ENCODE measurements around the gene OR6S1.
"Not testable (repeated sequence)": the region's sequence is repeated elsewhere in the genome, so short reads cannot be mapped to it uniquely, and the experiment has no call there.

Gene OR6S1

DNA sequence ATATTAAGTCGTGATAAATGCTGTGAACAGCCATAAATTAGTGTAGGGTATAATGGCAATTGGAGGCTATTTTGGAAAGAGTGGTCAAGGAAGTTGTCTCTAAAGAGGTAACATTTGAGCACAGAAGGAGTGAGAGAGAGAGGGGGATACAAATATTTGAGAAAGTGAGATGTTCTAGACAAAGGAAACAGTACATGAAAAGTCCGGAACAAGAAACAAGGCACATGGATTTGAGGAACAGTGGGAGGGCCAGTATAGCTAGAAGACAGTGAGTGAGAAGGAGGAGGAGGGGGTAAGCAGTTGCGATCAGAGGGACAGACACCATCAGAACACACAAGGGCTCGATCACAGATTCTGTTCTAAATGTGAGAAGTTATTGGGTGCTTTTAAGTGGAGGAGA, 30.2 kb downstream of the OR6S1 start:
- H3K4me3 ChIP-seq (ENCODE audit: low read depth, low read length), result no peak overlapping the region

GRCh38 chr14:20610002-20610765, 31.3 kb downstream of the OR6S1 start:
- H3K4me3 ChIP-seq (ENCODE audit: low read depth, low read length), result peak overlapping the region; percentile 97

DNA sequence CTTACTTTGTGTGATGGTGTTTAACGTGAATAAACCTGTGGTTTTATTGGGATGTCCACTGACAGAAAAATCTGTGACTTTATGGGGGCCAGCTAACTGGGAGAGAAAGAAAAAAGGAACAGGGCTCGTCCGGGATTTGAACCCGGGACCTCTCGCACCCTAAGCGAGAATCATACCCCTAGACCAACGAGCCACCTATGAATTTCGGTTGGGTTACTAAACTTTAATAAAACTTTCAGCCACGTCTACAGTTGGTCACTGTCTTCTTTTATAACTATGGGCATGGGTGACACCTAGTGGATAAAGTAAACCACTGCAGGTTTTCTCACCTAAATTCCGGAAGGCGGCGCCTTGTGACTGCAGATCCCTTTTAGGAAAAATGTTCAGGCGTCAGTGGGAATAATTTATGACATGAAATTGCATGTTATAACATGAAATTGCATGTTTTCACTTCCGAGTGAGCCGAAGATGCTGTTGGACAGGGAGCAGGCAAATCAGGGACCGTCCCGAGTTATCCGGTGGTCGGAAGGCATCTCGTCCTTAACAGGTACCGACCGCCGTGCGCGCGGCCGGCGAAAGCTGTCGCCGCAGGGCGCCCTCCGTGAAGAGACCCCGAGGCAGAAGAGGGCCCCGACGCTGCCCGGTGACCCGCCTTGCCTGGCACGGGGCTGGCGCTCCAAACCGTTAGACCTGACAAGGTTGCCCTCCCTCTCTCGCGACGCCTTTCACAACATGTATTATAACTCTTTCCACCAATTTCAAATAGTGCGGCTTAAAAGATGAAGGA, 32.1 kb downstream of the OR6S1 start:
- H3K4me3 ChIP-seq (ENCODE audit: low read depth, low read length), result peak overlapping the region; percentile 97

- H3K4me3 ChIP-seq (ENCODE audit: low read depth, low read length), result no peak overlapping the region
Measured at GRCh38 chr14:20608383-20609110, 32.9 kb downstream of the OR6S1 start.

- no peak overlapping the region for H3K4me3 ChIP-seq (ENCODE audit: low read depth, low read length)
Measured at GRCh38 chr14:20607617-20608016, 33.9 kb downstream of the OR6S1 start.

GRCh38 chr14:20606902-20607242, 34.6 kb downstream of the OR6S1 start:
- H3K4me3 ChIP-seq (ENCODE audit: low read depth, low read length), result no peak overlapping the region

DNA sequence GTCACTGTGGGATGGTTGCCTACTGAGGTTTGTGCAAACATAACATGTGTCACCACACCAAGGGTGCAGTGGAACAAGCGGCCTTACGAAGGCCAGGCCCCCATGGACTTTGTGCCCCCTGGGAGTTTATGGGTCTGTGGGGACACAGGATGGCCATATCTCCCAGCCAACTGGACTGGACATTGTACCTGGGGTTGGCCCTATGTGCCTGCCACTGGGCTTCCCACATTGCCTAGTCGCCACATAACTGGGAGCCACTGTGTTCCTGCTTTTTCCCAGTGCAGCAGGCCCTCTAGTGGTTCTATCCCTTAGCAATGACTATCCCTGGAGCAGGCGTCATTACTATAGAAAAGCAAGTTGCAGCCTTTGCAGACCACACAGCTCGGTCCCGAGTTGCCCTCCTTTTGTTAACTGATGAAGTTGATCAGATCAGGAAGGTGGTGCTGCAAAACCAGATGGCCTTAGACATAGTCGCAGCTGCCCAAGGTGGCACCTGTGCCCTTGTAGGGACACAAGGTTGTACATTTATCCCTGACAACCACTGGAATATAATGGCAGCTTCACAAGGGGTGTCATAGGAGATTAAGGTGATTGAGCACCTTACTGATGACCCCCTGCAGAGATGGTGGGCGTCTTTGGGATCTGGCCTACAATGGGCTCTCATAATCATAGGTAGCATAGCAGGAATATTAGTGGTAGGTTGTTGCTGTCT, 35.1 kb downstream of the OR6S1 start:
- no peak overlapping the region for H3K4me3 ChIP-seq (ENCODE audit: low read depth, low read length)

DNA sequence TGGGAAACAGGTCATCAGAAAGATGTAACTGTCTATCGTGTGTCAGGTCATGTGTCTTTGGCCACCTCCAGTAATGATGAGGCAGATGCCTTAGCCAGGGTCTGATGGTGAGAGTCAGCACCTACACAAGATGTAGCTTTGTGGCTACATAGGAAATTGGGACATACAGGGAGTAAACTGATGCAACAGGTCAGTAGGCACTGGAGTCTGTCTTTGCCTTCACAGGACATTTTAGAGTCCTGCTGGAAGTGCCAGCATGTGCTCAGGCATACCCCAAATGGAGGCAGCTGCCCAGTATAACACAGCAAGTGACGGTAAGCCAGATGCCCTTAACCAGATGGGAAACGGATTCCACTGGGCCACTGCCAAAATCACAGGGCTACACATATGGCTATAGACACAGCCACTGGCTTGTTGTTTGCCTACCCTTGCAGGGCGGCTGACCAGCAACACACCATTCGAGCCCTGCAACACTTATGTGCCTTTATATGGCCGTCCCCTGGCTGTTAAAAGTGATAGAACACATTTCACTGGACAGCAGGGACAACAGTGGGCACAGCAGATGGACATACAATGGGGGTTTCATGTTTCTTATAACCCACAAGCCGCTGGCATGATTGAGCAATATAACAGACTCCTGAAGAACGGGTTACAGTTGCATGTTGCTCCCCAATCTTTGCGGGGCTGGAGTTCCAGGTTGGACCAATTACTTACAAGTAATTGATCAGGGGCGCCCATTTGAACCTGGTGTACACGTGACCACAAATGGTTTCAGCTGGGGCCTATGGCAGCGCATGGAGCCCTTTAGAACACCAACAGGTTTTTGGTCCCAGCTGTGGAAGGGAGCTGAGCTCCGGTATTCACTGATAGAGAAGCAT, 37.4 kb downstream of the OR6S1 start:
- H3K4me3 ChIP-seq (ENCODE audit: low read depth, low read length), result no peak overlapping the region

DNA sequence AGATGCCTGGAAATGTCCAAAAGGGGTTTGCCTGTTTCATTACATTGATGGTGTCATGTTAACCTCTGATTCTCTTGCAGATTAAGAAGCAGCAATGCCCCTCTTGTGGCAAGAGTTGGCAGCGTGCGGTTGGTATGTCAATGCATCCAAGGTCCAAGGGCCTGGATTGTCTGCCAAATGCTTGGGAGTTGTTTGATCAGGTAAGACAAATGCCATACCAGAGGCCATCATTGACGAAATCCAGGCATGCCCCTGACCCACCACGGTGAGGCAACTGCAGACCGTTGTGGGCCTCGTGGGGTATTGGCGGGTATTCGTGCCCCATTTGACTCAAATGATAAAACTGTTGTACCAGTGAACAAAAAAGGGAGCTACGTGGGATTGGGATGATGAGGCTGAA, 38.9 kb downstream of the OR6S1 start:
- no peak overlapping the region for H3K4me3 ChIP-seq (ENCODE audit: low read depth, low read length)

- H3K4me3 ChIP-seq (ENCODE audit: low read depth, low read length), result no peak overlapping the region
Measured at GRCh38 chr14:20601522-20601921, 40.0 kb downstream of the OR6S1 start.

- H3K4me3 ChIP-seq (ENCODE audit: low read depth, low read length), result no peak overlapping the region
Measured at GRCh38 chr14:20597108-20597507, 44.4 kb downstream of the OR6S1 start.

DNA sequence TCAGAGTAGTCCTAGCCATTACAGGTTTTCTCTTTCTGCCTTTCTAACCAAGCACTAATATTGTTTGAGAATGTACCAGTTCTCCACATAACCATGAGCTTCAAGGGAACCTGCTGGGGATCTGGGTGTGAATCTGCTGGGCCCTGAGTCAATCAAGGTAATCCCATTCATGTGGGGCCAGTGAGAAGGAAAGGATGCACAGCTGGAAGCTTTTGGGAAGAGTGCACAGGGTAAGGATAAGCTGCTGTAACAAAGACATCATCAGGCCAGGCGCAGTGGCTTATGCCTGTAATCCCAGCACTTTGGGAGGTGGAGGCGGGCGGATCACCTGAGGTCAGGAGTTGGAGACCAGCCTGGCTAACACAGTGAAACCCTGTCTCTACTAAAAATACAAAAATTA, 45.8 kb downstream of the OR6S1 start:
- not testable (repeated sequence) for H3K4me3 ChIP-seq (ENCODE audit: low read depth, low read length)

DNA sequence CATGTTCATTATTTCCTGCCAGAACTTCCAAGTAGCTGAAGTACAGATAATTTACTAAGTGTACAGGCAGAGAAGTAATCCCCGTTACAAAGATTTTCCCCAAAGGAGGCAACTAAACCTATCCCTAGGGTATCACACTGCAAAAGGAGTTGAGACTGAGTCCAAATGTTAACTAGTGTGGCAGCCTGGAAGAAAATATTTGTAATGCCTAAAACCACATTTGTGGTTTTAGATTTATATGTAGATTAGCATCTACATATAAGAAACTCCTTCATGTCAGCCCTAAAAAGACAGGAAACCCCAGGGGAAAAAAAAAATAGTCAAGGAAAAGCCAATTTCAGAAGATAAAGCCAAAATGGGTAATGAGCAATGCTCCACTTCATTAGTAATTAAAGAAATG, 48.9 kb downstream of the OR6S1 start:
- H3K4me3 ChIP-seq (ENCODE audit: low read depth, low read length), result no peak overlapping the region

DNA sequence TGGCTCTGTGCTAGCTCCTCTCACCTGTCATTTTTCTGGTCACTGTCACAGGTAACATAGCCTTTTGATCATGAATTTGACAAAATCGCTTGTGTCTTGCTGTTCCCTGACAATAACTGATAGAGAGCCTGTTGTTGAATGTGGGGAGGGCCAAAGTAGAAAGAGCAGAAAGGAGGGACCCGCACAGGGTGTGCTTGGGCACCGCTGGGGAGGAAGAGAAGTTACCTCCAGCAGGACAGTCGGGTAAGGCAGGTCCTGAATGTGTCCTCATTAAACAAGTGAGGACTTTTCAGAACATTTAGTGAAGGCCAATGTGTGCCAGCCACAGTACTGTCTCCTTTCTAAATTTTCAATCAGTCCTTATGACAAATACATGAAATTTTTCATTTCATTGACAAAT, 50.3 kb downstream of the OR6S1 start, which contains the start of gene RNASE12:
RNASE12 (minus strand) TSS at position 142 of the 400 bp plus-strand sequence. CDS start 653 bp downstream, outside the sequence.
- H3K4me3 ChIP-seq (ENCODE audit: low read depth, low read length), result no peak within 1 kb of the TSS
